ENCODE measurements around the gene AJM1.
"Not testable (repeated sequence)": the region's sequence is repeated elsewhere in the genome, so short reads cannot be mapped to it uniquely, and the experiment has no call there.

Gene AJM1

DNA sequence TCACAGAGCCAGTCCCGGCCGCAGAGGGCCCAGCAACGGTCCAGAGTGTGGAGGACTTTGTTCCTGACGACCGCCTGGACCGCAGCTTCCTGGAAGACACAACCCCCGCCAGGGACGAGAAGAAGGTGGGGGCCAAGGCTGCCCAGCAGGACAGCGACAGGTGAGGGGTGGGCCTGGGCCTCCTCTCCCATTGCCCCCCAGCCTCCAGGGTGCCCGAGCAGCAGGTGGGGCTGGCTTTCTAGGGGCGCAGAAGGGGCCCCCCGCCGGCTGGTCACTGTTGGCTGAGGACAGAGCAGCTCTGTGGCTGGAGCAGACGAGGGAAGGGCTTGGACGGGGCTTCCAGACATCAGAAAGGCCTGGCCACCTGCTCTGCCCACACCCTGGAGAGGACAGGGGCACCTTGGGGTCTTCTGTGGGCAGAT lies 4.4 kb upstream of the AJM1 start:
- not testable (repeated sequence) for H3K9me3 ChIP-seq (ENCODE audit: control insufficient read depth, insufficient read depth, low read length); H3K4me1 ChIP-seq (ENCODE audit: control insufficient read depth, insufficient read depth, low read length); H3K4me3 ChIP-seq (ENCODE audit: low read depth, low read length); H3K27me3 ChIP-seq (ENCODE audit: control insufficient read depth, insufficient read depth, low read length); H3K9ac ChIP-seq (ENCODE audit: low read depth, low read length)
- H3K36me3 ChIP-seq (ENCODE audit: control insufficient read depth, insufficient read depth, low read length), result peaks cover 23% of the 10 kb centered on the region

DNA sequence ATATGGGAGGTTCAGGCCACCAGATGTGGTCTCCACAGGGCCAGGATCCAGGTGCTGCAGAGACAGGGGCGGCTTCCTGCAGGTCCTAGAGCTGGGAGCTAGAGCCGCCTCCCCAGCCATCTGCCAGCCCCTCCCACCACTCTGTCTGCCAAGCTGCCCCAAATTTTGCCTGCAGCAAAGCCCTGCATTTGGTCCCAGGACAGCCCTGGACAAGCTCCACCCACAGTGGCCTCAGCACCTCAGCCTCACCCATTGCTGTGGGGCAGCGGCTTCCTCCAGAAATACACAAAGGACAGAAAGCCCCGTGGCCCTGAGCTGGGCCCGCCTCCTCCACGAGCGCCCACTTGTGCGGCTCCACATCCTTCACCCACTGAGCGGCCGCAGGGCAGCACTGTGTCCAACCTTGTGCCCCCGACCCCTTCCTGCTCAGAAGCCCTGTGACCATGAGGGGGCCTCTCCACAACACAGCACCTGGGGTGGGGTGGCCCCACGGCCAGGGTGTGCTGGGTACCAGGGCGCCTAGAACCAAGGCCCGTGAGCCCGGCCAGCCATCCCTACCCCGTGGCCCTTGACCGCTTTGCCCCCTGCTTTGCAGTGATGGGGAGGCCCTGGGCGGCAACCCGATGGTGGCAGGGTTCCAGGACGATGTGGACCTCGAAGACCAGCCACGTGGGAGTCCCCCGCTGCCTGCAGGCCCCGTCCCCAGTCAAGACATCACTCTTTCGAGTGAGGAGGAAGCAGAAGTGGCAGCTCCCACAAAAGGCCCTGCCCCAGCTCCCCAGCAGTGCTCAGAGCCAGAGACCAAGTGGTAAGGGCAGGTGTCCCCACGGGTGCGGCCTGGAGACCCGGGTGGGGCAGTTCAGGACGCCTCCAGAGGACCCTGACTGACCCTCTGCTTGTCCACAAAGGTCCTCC lies 3.7 kb upstream of the AJM1 start:
- Histone ChIP-seq H3K9me3 (ENCODE audit: control insufficient read depth, insufficient read depth, low read length) (no peaks in the 10 kb centered on the region), H3K4me3 (ENCODE audit: low read depth, low read length) (no peak overlapping the region), H3K27me3 (ENCODE audit: control insufficient read depth, insufficient read depth, low read length) (no peaks in the 10 kb centered on the region), H3K4me1 (ENCODE audit: control insufficient read depth, insufficient read depth, low read length) (peaks cover 4% of the 10 kb centered on the region), H3K36me3 (ENCODE audit: control insufficient read depth, insufficient read depth, low read length) (peaks cover 23% of the 10 kb centered on the region), H3K9ac (ENCODE audit: low read depth, low read length) (no peak overlapping the region)

DNA sequence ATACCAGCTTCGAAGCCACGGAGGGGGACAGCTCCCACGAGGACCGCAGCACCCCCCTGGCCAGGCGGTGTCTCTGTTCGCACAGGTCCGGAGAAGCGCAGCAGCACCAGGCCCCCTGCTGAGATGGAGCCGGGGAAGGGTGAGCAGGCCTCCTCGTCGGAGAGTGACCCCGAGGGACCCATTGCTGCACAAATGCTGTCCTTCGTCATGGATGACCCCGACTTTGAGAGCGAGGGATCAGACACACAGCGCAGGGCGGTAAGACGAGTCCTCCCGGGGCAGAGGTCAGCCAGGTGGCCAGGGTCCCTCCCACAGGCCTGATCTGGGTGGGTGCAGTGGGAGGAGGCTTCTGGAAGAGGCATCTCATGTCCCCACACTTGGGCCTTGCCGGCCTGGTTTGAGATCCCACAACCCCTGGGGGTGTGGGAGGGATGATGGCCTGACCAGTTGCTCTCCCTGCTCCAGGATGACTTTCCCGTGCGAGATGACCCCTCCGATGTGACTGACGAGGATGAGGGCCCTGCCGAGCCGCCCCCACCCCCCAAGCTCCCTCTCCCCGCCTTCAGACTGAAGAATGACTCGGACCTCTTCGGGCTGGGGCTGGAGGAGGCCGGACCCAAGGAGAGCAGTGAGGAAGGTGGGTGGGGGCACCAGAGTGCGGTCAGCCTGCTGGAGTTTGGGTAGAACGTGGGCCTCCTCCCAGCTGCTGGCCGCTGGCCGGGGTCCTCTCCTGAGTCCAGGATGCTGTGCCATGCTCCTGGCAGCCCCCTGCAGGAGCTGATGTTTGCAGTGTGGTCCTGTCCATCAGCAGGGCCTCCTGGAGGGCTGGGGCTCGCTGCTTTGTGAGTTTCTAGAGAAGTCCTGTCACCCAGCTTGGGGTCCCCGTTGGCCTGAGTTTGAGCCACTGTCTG lies 2.8 kb upstream of the AJM1 start:
- no peaks in the 10 kb centered on the region for H3K9me3 ChIP-seq (ENCODE audit: control insufficient read depth, insufficient read depth, low read length)
- H3K4me3 ChIP-seq (ENCODE audit: low read depth, low read length), result no peak overlapping the region
- H3K27me3 ChIP-seq (ENCODE audit: control insufficient read depth, insufficient read depth, low read length), result no peaks in the 10 kb centered on the region
- H3K9ac ChIP-seq (ENCODE audit: low read depth, low read length), result no peak overlapping the region
- peaks cover 4% of the 10 kb centered on the region for H3K4me1 ChIP-seq (ENCODE audit: control insufficient read depth, insufficient read depth, low read length)
- H3K36me3 ChIP-seq (ENCODE audit: control insufficient read depth, insufficient read depth, low read length), result peaks cover 23% of the 10 kb centered on the region

DNA sequence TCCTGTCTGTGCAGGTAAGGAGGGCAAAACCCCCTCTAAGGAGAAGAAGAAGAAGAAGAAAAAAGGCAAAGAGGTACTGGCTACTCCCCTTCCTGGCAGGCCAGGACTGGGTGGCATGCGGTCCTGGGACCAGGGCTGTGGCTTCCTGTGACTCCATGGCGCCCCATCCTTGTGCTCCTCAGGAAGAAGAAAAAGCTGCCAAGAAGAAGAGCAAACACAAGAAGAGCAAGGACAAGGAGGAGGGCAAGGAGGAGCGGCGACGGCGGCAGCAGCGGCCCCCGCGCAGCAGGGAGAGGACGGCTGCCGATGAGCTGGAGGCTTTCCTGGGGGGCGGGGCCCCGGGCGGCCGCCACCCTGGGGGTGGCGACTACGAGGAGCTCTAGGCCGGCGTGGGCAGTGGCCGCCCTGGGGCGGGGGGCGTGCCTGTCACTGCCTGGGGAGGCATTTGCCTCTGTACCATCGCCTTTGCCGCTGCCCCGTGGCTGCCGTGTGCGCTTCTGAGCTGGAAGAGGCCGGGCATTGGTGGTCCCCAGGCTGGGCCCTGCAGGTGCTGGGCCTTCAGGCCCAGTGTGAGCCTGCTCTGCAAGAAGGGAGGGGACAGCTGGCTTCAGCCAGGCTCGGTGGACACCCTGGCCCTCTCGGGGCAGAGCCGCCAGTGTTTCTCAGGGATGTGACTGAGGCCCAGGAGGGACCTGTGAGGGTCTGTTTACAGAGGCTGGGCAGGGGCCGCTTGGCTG lies 2.0 kb upstream of the AJM1 start:
- Histone ChIP-seq H3K9me3 (ENCODE audit: control insufficient read depth, insufficient read depth, low read length) (no peaks in the 10 kb centered on the region), H3K27me3 (ENCODE audit: control insufficient read depth, insufficient read depth, low read length) (no peaks in the 10 kb centered on the region), H3K9ac (ENCODE audit: low read depth, low read length) (no peak overlapping the region), H3K36me3 (ENCODE audit: control insufficient read depth, insufficient read depth, low read length) (peaks cover 23% of the 10 kb centered on the region), H3K4me1 (ENCODE audit: control insufficient read depth, insufficient read depth, low read length) (peaks cover 4% of the 10 kb centered on the region), H3K4me3 (ENCODE audit: low read depth, low read length) (no peak overlapping the region)

DNA sequence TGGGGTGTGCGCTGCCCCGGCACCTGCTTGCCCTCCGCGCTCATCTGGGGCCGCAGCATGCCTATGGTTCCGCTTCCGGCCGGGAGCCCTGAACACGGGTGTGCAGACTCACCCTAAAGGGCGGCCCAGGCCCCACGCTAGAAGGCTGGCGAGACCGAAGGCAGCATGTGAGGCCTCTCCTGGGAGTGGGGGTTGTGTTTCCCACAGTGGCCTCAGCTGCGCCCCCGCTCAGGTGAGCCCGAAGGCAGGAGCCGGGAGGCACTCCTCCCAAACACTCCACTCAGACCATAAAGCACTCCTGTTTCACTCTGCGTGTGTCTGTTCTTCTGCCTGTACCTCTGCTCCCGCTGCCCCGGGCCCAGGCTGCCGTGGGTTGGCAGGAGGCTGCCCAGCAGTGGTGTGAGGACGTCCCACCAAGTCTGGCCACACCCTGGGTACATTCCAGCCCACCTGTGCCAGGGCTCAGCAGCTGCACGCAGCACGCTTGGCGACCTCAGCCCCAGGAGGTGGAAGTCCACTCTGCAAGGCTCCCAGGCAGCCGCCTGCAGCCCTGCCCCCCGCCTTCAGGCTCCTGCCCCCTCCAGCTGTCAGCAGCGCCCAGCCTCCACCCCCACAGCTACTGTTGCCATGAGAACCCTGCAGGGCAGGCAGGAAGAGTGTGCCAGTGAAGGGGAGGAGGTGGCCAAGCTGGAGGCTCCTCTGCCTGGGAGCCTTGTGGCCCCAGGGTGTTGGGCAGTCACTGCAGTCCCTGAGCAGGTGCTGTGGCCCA lies 1.2 kb upstream of the AJM1 start:
- Histone ChIP-seq H3K36me3 (ENCODE audit: control insufficient read depth, insufficient read depth, low read length) (peaks cover 23% of the 10 kb centered on the region), H3K27me3 (ENCODE audit: control insufficient read depth, insufficient read depth, low read length) (no peaks in the 10 kb centered on the region), H3K9me3 (ENCODE audit: control insufficient read depth, insufficient read depth, low read length) (no peaks in the 10 kb centered on the region), H3K4me1 (ENCODE audit: control insufficient read depth, insufficient read depth, low read length) (peaks cover 4% of the 10 kb centered on the region), H3K9ac (ENCODE audit: low read depth, low read length) (no peak overlapping the region), H3K4me3 (ENCODE audit: low read depth, low read length) (no peak overlapping the region)

DNA sequence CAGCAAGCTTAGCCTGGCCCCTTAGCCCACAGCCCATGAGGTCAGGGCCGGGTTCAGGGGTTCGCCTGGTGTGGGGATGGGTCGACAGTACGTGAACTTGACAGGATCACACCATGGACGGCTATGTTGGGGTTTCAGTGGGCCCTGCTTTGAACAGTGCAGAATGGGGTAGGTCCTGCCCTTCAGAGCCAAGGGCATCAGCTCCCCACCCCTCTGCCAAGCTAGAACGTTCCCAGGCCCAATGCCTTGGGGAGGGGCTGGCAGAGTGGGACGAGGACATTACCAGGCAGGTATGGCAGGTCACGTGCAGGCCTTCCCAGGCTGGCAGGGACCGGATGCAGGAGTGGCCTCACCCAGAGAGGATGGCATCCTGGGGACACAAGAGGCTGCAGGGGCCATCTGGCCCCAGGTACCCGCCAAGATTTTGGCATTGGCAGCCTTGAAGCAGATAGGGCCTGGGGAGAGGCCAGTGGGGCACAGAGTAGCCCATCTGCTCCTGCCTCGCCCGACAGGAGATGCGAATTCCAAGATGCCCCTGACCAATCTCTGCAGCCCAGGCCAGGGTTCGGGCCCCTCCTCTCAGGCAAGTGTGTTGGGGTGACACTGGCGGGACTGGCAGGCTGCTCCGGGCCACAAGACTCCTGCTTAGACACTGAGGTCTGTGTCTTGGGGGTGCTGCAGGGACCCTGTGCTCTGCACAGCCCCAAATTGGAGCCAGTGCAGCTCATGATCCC lies 465 bp upstream of the AJM1 start:
- H3K9me3 ChIP-seq (ENCODE audit: control insufficient read depth, insufficient read depth, low read length); H3K4me1 ChIP-seq (ENCODE audit: control insufficient read depth, insufficient read depth, low read length); H3K27me3 ChIP-seq (ENCODE audit: control insufficient read depth, insufficient read depth, low read length); H3K9ac ChIP-seq (ENCODE audit: low read depth, low read length): not testable (repeated sequence)
- H3K36me3 ChIP-seq (ENCODE audit: control insufficient read depth, insufficient read depth, low read length), result peaks cover 19% of the 10 kb centered on the region
- H3K4me3 ChIP-seq (ENCODE audit: low read depth, low read length), result peak overlapping the region; percentile 30

DNA sequence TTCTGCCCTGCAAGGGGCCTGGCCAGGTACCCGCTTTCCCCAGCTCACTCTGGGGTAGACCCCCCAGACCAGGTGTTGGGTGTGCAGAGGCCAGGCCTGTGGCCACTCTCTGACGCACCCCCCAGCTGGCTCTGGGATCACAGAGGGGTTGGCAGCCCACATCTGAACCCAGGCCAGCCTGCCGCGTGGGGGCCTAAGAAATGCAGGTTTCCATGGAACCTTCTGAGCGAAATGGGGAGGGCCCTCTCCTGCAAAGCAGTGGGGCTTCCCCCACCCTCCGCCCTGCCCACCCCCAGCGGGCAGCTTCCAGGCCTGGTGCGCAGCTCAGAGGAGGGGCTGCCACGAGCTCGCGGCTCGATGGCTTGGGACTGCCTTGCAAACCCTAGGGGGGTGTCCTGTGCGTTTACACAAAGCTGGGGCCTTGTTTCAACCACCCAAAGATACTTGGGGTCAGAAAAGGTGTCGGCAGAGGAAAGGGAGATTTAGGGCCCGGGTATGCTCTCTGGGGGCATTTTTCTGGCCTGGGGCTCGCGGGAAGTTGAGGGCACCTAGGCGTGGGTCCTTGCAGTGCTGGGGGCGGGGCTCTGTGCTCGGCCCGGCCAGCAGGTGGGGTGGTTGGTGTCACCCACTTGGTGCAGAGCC lies 1.0 kb downstream of the AJM1 start:
- not testable (repeated sequence) for H3K4me3 ChIP-seq (ENCODE audit: low read depth, low read length); H3K9ac ChIP-seq (ENCODE audit: low read depth, low read length); H3K9me3 ChIP-seq (ENCODE audit: control insufficient read depth, insufficient read depth, low read length); H3K27me3 ChIP-seq (ENCODE audit: control insufficient read depth, insufficient read depth, low read length); H3K4me1 ChIP-seq (ENCODE audit: control insufficient read depth, insufficient read depth, low read length)
- H3K36me3 ChIP-seq (ENCODE audit: control insufficient read depth, insufficient read depth, low read length), result peaks cover 11% of the 10 kb centered on the region

DNA sequence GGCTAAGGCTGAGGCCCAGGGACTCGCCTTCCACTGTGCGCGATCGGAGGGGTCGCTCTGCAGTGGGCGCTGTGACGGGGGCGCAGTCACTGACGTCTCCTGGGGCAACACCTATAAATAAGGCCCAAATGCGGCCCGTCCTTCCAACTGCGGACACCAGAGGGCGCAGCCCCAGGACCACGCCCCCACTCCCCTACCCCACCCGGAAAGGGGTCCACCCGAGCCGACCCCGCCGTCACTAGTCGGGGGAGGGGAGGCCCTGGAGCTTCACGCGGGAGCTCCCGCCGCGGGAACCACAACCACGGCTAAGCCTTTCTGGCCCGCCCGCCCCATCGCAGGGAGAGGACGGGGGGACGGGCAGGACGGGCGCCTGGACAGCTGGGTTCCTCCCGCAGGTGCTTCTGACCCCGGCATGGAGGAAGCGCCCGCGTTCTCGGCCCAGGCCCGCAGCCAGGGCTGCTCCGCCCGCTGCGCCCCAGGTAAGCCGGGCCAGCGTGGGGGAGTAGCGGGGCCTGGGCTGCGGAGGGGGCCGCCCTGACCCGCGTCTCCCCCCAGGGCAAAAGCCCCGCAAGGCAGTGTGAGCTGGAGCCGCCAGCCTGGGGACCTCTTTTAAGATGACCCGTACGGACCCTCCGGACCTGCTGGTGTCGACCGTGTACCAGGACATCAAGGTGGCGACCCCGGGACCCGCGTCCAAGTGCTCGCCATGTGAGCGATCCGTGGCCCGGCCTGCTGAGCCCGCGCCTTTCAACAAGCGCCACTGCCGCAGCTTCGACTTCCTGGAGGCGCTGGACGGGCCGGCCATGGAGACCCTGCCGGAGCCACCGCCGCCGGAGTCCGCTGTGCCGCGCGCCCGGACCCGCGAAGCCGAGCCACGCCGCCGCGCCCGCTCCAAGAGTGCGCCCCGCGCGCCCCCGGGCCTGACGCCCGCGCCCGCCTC lies 1.8 kb downstream of the AJM1 start:
- H3K36me3 ChIP-seq (ENCODE audit: control insufficient read depth, insufficient read depth, low read length); H3K4me1 ChIP-seq (ENCODE audit: control insufficient read depth, insufficient read depth, low read length); H3K9me3 ChIP-seq (ENCODE audit: control insufficient read depth, insufficient read depth, low read length); H3K27me3 ChIP-seq (ENCODE audit: control insufficient read depth, insufficient read depth, low read length); H3K4me3 ChIP-seq (ENCODE audit: low read depth, low read length); H3K9ac ChIP-seq (ENCODE audit: low read depth, low read length): not testable (repeated sequence)

DNA sequence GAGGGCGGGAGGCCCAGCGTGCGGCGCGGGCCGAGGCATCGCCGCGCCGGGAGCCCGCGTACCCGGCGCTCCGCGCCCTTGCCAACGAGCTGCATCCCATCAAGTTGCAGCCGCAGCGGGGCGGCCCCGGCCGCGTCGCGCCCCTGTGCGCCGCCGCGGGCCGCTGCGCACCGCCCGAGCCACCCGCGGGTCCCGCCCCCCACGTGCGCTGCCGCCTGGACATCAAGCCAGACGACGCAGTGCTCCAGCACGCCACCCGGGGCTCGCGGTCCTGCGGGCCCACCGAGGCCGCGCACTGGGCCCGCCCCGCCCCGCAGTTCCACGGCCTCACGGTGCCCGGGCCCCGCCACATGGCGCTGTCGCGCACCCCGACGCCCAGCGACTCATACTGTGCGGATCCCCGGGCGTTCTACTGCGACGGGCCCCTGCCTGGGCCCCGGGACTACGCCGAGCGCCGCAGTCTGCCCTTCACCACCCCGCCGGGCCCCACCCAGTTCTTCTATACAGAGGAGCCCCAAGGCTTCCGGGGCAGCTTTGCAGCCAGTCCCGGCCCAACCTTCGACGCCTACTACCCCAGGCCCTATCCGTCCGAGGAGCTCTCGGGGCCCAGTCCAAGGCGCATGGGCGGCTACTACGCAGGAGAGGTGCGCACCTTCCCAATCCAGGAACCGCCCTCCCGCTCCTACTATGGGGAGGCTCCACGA lies 2.6 kb downstream of the AJM1 start:
- H3K9ac ChIP-seq (ENCODE audit: low read depth, low read length), result no peak overlapping the region
- no peak overlapping the region for H3K4me3 ChIP-seq (ENCODE audit: low read depth, low read length)
- peaks cover 4% of the 10 kb centered on the region for H3K4me1 ChIP-seq (ENCODE audit: control insufficient read depth, insufficient read depth, low read length)
- no peaks in the 10 kb centered on the region for H3K27me3 ChIP-seq (ENCODE audit: control insufficient read depth, insufficient read depth, low read length)
- no peaks in the 10 kb centered on the region for H3K9me3 ChIP-seq (ENCODE audit: control insufficient read depth, insufficient read depth, low read length)
- peaks cover under 1% of the 10 kb centered on the region for H3K36me3 ChIP-seq (ENCODE audit: control insufficient read depth, insufficient read depth, low read length)

Measured in iPS-15b (cell line).